Measurements from ENCODE around the gene P2RX6. TPM values are rescaled to one million over a fixed set of nuclear protein-coding genes. Genes with fewer than 3 reads are reported as not detected.

P2RX6 gene
- total and polyA plus RNA-seq, 2 of the 4 experiments (the other 2 are of a cell fraction): 0.90 to 1.6 TPM

DNA sequence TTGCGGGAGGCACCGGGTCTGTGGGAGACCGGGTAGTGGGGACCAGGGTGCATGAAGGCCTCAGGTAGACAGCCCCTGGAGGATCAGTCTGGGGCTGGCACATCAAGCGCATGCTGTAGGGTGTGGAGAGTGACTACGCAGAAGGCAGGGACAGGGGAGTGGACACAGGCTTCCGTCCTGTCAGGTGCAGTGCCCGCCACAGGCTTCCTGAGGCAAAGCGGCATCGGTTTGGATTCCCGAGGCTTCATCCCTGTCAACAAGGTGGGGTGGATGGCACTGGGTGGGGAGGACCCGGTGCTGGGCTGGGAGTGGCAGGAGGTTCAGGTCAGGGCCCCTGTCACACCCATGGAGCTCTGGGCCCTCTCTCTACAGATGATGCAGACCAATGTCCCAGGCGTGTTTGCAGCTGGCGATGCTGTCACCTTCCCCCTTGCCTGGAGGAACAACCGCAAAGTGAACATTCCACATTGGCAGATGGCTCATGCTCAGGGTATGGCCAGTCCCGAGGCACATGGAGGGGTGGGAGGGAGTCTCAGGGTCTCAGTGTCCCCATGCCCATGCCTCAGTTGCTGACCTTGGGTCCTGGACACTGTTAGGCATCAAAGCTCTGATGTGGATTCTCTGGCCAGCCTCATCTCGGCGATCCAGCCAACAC is 37.3 kb upstream of the P2RX6 start:
- BruUV-seq (replicated peaks): no TSS peak
- dilution Hi-C loops (cut with HindIII; ENCODE audit: low sequenced_read_pairs, unreplicated experiment): no loop called here
- no peak for ATAC-seq (ENCODE audit: low read depth)

More for the DNA sequence above, 37.3 kb upstream of the P2RX6 start:
- H2BK120ac ChIP-seq (ENCODE audit: low read depth, low read length): no peak overlapping the region
- H2BK15ac ChIP-seq (ENCODE audit: low read depth, low read length): no peak overlapping the region
- no peak overlapping the region for H3K56ac ChIP-seq (ENCODE audit: extremely low read depth, insufficient read depth, low read length)
- H3K27ac ChIP-seq (ENCODE audit: insufficient read depth, low read length): no peak overlapping the region
- no peak overlapping the region for H3K4me2 ChIP-seq (ENCODE audit: low read depth, low read length)
- no peak overlapping the region for H3K23ac ChIP-seq (ENCODE audit: low read depth, low read length)
- peaks cover 2% of the 10 kb centered on the region; the same call in 1 of the 2 replicates for H3K27me3 ChIP-seq (ENCODE audit: control insufficient read depth, insufficient read depth, low read length)
- peaks cover 5% of the 10 kb centered on the region for H3K4me1 ChIP-seq (ENCODE audit: control insufficient read depth, insufficient read depth, low read length)
- DNase-seq: no peak
- no peak overlapping the region for H3K9ac ChIP-seq (ENCODE audit: low read depth, low read length)
- 68% methylated on average over 5 of the region's 17 CpGs; no CpG with 5 or more reads in 1 of the 2 experiments for WGBS, 2 experiments (ENCODE audit: extremely low coverage in 2 of 2, insufficient read length in 1 of 2)
- no peak overlapping the region for H4K8ac ChIP-seq (ENCODE audit: low read depth in 2 of 2, low read length in 2 of 2)
- H3K18ac ChIP-seq (ENCODE audit: low read depth, low read length): no peak overlapping the region
- H3K79me1 ChIP-seq (ENCODE audit: low read depth in 1 of 2, low read length in 2 of 2): peaks cover 9 to 19% of the 10 kb centered on the region in 2 experiments; a peak in 3 of 4 replicates
- POLR2A ChIA-PET (ENCODE audit: unreplicated experiment): no interaction called here
- no peak overlapping the region for H2AK9ac ChIP-seq (replicated peaks; ENCODE audit: low read depth, low read length, poor library complexity)
- intact Hi-C loops (cut with micrococcal nuclease) (no loop called here), in situ Hi-C loops (cut with MboI; ENCODE audit: low sequenced_read_pairs) (no loop called here)
- H3K4ac ChIP-seq (ENCODE audit: low read depth, low read length): no peak overlapping the region
- H4K20me1 ChIP-seq (ENCODE audit: insufficient read depth, low read length): no peaks in the 10 kb centered on the region
- peaks cover 19% of the 10 kb centered on the region; the same call in 1 of the 2 replicates for H3K9me1 ChIP-seq (ENCODE audit: insufficient read depth, low read length)
- H4K5ac ChIP-seq (ENCODE audit: low read depth, low read length): no peak overlapping the region
- H2BK5ac ChIP-seq (ENCODE audit: low read depth, low read length, poor library complexity, severe bottlenecking): no peak overlapping the region
- H3K14ac ChIP-seq (replicated peaks; ENCODE audit: low read depth, low read length): no peak overlapping the region
- H2AK5ac ChIP-seq (ENCODE audit: low read depth, low read length): no peak overlapping the region
- H4K91ac ChIP-seq (ENCODE audit: insufficient read depth, low read depth, low read length): no peak overlapping the region
- no peak overlapping the region for H3K4me3 ChIP-seq (ENCODE audit: insufficient read depth, low read depth, low read length)
- H3K9me3 ChIP-seq (ENCODE audit: control insufficient read depth, insufficient read depth, low read length): peaks cover 10% of the 10 kb centered on the region
- CTCF ChIA-PET: no interaction called here
- TF ChIP-seq RAD21 (IDR thresholded peaks at IDR 0.05; ENCODE audit: low read length): no peak
- TF ChIP-seq, protein P1, sequence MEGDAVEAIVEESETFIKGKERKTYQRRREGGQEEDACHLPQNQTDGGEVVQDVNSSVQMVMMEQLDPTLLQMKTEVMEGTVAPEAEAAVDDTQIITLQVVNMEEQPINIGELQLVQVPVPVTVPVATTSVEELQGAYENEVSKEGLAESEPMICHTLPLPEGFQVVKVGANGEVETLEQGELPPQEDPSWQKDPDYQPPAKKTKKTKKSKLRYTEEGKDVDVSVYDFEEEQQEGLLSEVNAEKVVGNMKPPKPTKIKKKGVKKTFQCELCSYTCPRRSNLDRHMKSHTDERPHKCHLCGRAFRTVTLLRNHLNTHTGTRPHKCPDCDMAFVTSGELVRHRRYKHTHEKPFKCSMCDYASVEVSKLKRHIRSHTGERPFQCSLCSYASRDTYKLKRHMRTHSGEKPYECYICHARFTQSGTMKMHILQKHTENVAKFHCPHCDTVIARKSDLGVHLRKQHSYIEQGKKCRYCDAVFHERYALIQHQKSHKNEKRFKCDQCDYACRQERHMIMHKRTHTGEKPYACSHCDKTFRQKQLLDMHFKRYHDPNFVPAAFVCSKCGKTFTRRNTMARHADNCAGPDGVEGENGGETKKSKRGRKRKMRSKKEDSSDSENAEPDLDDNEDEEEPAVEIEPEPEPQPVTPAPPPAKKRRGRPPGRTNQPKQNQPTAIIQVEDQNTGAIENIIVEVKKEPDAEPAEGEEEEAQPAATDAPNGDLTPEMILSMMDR (conservative IDR thresholded peaks at IDR 0.05; ENCODE audit: low read depth, low read length): no peak
- TF ChIP-seq CHD1 (IDR thresholded peaks at IDR 0.05; ENCODE audit: low read depth, low read length): no peak
- no peak for TF ChIP-seq RFX5 (IDR thresholded peaks at IDR 0.05; ENCODE audit: low read depth, low read length)
- TF ChIP-seq MAFK (IDR thresholded peaks at IDR 0.05; ENCODE audit: low read depth, low read length): no peak
- TF ChIP-seq POLR2A (IDR thresholded peaks at IDR 0.05; ENCODE audit: low read depth, low read length): no peak
- no peak for TF ChIP-seq RCOR1 (IDR thresholded peaks at IDR 0.05; ENCODE audit: insufficient replicate concordance, low read length)
- no peak for TF ChIP-seq BHLHE40 (IDR thresholded peaks at IDR 0.05; ENCODE audit: low read depth, low read length)
- TF ChIP-seq FOS (IDR thresholded peaks at IDR 0.05; ENCODE audit: low read depth, low read length): no peak
- TF ChIP-seq, protein P2, sequence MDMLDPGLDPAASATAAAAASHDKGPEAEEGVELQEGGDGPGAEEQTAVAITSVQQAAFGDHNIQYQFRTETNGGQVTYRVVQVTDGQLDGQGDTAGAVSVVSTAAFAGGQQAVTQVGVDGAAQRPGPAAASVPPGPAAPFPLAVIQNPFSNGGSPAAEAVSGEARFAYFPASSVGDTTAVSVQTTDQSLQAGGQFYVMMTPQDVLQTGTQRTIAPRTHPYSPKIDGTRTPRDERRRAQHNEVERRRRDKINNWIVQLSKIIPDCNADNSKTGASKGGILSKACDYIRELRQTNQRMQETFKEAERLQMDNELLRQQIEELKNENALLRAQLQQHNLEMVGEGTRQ (IDR thresholded peaks at IDR 0.05; ENCODE audit: low read depth, low read length): no peak
- TF ChIP-seq CEBPB (IDR thresholded peaks at IDR 0.05; ENCODE audit: low read depth, low read length): no peak
- TF ChIP-seq, protein P3, sequence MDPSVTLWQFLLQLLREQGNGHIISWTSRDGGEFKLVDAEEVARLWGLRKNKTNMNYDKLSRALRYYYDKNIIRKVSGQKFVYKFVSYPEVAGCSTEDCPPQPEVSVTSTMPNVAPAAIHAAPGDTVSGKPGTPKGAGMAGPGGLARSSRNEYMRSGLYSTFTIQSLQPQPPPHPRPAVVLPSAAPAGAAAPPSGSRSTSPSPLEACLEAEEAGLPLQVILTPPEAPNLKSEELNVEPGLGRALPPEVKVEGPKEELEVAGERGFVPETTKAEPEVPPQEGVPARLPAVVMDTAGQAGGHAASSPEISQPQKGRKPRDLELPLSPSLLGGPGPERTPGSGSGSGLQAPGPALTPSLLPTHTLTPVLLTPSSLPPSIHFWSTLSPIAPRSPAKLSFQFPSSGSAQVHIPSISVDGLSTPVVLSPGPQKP (IDR thresholded peaks at IDR 0.05; ENCODE audit: borderline replicate concordance, low read depth, low read length): no peak
- no peak overlapping the region for H2AFZ ChIP-seq (replicated peaks; ENCODE audit: low read length, poor library complexity)
- no peaks in the 10 kb centered on the region for H3K36me3 ChIP-seq (ENCODE audit: control insufficient read depth, insufficient read depth, low read length)
- no peak overlapping the region for H2BK20ac ChIP-seq (ENCODE audit: low read depth, low read length)
